DMS114 treated with DMSO at 0.1 percent for 48 hours (cell line): ENCODE measurements around the gene ANKRD39.
"Not testable (repeated sequence)": the region's sequence is repeated elsewhere in the genome, so short reads cannot be mapped to it uniquely, and the experiment has no call there.

Experiments
- DNase-seq: peaks from one replicate; lab custom pipeline; 2025; ENCODE audit not compliant: unreplicated experiment; lab: John Stamatoyannopoulos, UW

Gene ANKRD39

DNA sequence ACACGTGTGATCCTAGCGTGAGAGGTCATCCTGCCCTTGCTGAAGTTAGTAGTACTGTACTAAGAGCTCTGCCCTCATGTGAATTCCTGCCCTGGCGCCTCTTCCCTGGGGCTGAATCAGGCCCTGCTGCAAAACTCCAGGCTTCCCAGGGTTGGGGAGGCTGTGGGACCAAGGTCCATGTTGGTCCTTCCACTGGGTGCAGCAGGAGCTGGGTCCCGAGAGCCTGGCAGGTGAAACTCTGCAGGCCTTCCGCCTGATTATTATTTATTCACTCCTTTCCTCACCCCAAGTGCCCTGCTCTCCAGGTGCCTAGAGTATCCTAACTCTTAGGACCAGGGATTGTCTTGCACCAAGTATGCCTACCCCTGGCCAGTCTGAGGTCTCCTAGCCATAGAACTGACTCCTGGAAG is 47.0 kb downstream of the ANKRD39 start:
- no peak for DNase-seq

DNA sequence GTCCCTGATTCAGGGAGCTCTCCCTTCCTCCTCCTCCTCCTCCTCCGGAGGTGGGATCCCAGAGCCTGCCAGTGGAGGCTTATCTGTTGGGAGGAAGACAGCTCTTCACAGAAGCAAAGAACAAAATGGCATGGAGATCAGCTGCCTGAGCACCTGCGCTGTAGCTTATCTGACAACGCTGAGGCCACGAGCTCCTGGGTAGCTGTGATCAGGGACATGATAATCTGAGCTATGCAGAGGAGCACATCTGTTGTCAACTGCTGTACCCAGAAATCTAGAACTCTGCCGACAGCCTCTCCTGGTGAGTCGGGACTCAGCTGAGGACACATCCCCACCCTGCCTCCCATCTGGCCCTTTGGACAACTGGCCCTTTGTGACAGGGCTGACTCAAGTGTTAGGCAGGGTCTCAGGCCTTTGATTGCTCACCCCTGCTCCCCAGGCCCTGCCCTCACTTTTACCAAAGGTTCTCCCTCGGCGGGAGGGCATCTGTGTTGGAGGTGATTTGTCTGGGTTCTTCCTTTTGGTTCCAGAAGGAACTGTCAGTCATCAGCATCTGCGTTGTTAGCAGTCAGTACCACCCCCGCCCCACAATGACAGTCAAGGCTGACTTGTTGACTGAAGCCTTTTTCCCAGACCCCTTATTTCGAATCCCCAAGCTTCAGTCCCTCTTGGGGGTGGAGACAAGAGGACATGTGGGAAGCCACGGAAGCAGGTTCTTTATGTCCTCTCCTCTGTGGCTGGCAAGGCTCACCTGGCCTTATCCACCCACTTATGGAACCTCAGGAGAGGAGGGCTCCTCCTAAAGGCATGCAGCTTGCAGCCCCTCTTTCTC is 47.6 kb downstream of the ANKRD39 start:
- no peak for DNase-seq

DNA sequence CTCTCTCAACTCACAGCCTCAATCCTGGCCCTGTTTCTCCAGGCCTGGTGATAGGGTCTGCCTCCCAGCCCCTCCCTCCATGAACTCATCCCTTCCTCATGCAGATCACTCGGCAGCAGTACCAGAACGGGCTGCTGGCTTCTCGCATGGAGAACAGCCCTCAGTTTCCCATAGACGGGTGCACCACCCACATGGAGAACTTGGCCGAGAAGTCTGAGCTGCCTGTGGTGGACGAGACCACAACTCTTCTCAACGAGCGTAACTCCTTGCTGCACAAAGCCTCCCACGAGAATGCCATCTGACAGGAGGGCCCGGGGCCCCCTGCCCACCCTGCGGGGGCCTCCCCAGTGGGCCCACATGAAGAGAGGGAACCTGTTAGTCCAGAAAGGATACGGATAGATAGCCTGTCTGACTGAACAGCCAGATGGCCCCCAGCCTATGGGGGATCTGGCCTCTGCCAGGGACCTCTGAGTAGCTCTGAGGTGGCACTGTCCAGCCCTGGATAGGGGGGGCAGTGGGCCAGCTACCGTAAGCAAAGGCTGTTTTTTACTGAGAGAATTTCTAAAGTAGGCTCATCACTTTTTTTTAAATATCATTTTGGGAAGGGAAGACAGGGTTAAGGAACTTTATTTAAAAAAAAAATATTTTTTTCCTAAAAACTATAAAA is 48.5 kb downstream of the ANKRD39 start:
- DNase-seq, result no peak

DNA sequence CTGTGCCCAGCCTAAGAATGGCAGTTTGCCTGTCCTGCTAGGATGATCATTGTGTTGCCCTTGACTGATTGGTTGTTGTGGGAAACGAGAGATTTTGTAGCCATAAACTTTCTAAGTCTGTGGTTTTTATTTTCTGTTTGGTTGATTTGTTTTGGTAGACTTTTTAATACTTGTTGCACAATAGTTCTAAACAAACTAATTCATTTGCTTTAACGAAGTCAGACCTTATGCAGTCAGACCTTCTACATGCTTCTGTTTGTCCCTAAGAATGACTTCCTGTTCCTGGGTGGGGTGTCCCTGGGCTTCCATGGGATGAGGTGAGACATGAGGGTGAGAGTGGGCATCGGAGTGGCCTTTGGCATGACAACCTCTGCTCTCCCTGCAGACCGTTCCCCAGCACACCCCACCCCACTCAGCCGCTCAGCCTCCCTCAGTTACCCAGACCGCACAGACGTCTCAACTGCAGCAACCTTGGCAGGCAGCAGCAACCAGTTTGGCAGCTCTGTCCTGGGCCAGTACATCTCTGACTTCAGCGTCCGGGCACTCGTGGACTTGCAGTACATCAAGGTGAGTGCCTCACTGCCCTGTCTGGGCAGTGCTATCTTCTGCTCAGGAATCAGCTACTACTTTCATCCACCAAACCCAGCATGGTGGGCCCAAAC is 49.5 kb downstream of the ANKRD39 start:
- no peak for DNase-seq

DNA sequence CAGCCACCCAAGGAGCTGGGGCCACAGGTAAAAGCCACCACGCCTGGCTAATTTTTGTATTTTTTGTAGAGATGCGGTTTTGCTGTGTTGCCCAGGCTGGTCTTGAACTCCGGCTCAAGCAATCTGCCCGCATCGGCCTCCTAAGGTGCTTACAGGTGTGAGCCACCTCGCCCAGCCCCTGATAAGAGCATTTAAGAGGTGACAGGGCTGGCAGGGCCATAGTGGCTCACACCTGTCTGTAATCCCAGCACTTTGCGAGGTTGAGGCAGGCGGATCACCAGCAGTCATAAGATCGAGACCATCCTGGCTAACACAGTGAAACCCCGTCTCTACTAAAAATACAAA is 50.7 kb downstream of the ANKRD39 start:
- DNase-seq, result no peak

DNA sequence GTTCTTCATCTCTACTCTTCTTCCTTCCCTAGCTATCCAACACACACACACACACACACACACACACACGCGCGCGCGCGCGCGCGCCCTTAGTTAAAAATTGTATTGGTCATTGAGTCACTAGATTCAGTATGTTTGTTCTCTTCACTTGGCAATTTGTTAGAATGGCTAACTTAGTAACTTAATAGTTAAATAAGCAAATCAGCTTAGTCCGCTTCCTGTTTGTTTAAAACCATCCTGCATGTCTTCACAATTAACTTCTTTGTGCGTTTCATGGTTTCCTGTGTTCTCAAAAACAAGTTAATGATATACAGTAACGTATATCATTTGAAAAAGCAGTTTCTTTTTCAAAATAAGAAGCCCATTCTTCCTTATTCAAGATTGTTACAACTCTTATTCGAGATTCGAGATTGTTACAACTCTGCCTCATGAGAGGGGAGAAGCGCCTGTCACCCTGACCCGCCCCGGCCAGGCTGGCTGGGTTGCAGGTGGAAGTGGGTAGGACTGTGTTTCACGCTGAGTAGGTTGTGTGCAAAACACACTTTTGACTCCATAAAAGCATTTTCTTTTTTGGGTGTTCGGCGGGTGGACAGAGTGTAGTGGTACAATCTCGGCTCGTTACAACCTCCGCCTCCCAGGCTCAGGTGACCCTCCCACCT is 51.2 kb downstream of the ANKRD39 start:
- no peak for DNase-seq

DNA sequence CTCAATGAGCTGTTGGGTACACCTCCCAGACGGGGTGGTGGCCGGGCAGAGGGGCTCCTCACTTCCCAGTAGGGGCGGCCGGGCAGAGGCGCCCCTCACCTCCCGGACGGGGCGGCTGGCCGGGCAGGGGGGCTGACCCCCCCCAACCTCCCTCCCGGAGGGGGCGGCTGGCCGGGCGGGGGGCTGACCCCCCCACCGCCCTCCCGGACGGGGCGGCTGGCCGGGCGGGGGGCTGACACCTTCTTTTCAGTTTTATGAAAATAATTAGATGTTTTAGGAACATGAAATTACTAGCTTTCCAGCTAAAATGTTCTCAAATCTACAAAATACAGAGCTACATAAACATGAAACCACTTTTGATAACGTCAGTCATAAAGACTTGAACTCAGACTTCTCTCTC is 51.9 kb downstream of the ANKRD39 start:
- not testable (repeated sequence) for DNase-seq

DNA sequence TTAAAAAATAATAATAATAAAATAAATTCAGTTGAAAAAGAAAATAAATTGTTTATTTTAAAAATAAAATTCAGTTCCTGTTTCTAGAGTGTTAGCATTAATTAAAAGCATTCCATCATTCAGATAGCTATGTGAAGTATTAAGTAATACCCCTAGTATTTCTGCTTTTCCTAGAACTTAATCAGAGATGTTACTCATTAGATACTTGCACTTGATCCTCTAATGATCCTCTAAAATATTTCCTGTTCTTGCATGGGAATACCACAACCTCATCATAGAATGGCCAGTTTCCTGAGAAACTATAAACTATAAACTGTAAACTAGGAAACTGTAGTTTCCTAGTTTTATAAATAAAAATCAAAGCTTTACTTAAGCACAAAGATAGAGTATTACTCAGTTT is 52.8 kb downstream of the ANKRD39 start:
- DNase-seq, result no peak

DNA sequence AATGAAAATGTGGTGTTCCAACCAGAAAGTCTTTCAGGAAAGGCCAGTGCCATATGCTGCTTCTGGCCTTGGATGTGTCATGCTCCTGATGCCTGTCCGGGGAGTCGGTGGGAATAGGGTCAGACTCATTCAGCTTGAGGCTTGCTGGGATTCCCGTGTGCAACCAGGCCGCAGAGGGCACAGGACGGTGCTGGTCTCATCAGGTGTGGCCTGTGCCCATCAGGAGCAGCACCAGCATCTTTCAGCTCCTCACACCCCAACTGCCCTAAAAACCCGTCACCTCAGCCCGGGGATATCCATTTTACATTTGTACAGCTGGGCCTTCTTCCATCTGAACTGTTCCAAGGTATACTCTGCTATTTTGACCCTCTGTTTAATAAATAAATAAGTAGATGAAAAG is 55.1 kb downstream of the ANKRD39 start:
- no peak for DNase-seq

DNA sequence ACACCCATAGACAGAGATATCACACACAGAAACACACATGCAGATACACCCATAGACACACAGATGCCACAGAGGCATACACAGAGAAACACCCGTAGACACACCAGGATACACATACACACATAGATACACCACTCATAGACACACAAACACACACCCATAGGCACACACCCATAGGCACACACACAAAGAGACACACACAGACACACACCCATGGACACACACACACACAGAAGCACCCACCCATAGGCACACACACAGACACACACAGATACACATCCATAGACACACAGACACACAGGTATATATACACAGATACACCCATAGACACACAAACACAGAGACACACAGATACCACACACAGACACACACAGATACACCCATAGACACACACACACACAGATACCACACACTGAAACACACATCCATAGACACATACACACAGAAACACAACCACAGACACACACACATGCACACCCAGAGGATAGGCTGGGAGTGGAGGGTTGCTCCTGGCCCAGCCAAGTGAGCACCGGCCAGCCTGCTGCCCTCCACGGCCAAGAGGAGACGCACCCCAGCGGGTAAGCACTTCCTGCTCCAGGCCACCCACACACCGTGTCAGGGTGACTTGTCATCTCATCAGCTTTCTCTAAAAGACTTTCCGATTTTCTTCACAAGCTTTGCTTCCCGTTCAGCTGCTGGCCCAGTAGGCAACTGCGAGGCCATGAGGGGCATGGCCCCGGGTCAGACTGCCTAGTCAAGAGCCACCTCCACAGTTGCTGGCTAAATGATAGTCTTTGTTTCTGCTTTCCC is 55.8 kb downstream of the ANKRD39 start:
- no peak for DNase-seq

DNA sequence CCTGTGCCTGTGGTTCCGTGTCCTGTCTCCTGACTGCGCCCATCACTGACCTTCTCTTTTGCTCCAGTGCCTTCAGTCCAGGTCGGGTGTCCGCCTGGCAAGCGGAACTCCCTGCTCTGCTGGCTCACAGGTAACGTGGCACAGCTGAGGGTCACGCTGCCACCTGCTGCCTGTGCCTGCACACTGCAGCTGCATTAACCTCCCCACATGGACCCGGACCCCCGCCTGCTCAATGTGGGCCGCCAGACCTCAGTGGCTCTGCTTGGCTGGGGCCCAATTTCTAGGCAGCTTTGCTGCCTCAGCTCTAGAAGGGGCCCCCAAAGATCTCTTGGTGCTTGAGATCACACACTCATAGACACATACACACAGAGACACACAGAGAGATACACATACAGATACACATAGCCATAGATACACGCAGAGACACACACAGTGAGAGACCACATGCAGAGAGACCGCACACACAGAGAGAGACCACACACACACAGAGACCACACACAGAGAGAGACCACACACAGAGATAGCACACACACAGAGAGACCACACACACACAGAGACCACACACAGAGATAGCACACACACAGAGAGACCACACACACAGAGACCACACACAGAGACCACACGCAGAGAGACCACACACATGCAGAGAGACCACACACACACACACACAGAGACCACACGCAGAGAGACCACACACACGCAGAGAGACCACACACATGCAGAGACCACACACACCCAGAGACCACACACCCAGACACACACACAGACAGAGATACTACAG is 56.6 kb downstream of the ANKRD39 start:
- peak; percentile 15 for DNase-seq

DNA sequence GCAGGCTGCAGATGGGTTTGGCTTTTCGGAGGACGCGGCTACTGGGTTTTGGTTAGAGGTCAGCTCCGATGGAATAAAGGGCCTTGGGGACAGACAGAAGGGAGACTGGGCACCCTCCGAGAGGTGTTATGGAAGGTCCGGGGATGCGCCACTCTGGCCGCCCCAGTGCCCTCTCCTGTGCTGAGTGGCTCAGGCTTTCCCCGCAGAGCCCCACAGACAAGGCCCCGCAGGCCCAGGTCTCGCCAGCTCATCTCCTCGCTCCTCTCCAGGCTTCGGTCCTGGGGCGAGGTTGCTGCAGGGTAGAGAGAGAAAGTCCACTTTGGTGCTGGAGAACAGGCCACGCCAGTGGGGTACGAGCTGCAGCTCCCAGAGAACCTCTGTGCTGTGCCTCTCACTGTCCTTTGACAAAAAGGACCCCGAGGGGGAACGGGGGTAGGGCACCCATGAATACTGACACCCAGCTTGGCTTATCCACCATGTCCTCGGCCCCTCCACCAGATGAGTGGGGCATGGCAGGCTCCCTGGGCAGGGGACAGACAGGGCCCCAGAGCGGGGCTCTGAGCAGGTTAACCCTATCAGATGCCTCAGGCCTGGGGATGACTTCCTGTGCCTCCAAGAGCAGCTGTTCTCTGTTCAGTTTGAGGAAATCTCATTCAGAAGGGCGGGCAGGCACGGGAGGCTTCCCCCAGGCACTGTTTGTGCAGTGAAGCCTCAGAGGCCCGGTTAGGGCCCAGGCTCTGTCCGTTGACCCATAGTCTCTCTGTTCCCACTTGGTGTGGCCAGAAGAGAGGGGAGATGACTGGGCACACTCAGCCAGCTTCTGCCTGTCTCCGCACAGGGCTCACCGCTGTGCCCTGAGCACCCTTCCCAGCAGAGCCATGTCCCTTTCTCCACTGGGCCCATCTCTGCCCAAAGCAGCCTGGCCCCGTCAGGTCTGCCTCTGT is 57.5 kb downstream of the ANKRD39 start:
- no peak for DNase-seq

DNA sequence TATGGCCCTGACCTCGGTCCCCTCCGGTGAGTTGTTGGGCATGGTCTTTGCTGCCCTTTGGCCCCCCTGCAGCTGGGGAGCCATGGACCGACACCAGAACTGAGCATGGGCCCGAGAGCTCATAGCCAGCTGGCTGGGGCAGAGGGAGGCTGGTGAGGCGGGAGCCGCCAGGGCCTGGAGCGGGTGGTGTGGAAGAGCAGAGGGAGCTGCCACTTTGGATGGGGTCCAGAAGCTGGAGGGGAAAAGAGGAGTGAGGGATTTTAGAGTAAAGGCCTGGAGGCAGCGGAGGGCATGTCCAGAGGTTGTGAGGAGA is 58.2 kb downstream of the ANKRD39 start:
- DNase-seq, result no peak

DNA sequence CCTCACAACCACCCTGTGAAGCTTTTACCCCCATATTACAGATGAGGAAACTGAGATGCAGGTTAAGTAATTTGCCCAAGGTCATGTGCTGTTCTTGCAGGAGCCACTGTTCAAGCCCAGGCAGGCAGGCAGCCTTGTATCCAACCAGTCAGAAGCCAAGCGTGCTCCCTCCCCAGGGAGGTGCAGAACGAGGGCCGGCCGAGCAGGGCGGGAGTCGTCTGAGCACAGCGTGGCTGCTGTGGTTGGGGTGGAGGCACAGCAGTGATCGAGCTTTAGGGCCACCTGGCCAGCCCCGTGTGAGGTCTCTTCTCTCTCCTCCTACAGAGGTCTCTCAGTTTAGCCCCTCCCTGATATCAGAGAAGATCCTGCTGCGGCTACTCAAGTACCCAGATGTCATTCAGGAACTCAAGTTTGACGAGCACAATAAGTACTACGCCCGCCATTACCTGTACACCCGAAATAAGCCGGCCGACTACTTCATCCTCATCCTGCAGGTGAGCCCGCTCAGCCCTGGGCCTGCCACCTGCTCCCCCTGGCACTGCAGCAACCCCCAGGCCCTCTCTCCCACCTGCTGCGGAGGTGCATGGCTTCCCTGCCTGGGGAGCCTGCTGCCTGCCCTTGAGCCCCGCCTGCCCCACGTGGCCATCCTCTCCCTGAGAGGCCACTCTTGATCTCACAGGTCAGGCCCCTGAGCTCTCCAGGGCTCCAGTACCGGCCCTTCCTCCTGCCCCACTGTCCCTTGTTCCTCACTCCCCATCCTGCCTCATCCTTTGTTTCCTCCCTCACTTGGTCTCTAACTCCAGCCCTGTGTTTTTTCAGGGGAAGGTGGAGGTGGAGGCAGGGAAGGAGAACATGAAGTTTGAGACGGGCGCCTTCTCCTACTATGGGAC is 58.8 kb downstream of the ANKRD39 start:
- DNase-seq, result no peak
